RPMI8226 (cell line): ENCODE measurements around the gene CSRNP3.
A peak's percentile ranks its signal among the peaks of the same experiment; 100 is the strongest.
"Not testable (repeated sequence)": the region's sequence is repeated elsewhere in the genome, so short reads cannot be mapped to it uniquely, and the experiment has no call there.

Experiments used
- DNase-seq: peaks from one replicate; pipeline ENCODE4 v3.0.0-alpha.2; 2015

CSRNP3 gene

GRCh38 chr2:165636959-165637358, 167.5 kb downstream of the CSRNP3 start:
- no peak for DNase-seq

- no peak for DNase-seq
Observed at GRCh38 chr2:165637396-165637795, 167.9 kb downstream of the CSRNP3 start.

- no peak for DNase-seq
Observed at GRCh38 chr2:165639504-165639903, 170.0 kb downstream of the CSRNP3 start.

GRCh38 chr2:165640247-165640929, 170.9 kb downstream of the CSRNP3 start:
- DNase-seq: no peak

GRCh38 chr2:165645930-165646831, 176.7 kb downstream of the CSRNP3 start:
- DNase-seq: peak; percentile 9

DNA sequence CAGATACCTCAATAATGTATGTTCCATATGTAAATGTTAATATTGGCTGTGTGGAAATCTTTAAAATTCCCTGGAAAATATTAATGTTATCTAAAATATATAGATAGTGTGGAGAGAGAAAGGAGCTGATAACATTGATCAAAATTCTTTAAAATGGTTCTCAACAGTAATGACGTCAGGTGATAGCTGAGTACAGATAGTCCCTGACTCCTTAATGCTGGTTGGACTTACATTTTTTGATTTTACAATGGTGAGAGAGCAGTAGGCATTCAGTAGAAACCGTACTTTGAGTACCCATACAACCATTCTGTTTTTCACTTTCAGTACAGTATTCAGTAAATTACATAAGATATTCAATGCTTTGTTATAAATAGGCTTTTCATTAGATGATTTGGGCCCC, 177.9 kb downstream of the CSRNP3 start:
- DNase-seq: no peak

DNA sequence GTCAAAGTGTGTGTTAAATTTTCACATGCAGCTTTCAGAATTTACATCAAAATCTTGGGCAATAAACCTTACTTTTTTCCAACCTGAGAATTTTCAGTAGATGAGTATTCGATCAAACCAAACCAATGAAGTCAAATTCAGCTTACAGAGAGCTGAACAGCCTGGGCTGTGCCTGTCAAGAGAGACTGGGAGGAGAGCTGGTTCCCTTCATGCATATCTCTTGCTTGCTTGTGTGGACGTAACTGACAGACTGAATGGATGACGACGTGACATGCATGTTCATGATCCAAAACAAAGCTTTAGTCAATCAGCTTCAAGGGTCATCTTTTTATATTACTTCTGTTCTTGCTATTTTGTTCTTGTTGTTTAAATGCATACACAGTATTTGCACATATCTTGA, 179.3 kb downstream of the CSRNP3 start:
- no peak for DNase-seq

GRCh38 chr2:165651233-165651632, 181.7 kb downstream of the CSRNP3 start:
- DNase-seq: no peak

DNA sequence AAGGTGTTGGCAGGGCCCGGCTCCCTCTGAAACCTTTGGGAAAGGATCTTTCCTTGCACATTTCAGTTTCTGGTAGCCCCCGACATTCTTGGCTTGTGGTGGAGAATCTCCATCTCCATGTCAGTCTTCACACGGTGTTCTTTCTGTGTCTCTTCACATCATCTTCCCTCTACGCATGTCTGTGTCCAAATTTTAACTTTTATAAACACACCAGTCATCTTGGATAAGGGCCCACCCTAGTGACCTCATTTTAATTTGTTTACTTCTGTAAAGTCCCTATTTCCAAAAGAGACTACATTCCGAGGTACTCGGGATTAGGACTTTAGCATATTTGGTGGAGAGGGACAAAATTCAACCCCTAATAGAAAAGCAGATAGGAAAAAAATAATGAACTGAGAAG, 186.2 kb downstream of the CSRNP3 start:
- no peak for DNase-seq

- DNase-seq: no peak
Observed at GRCh38 chr2:165660361-165660760, 190.9 kb downstream of the CSRNP3 start.

GRCh38 chr2:165662720-165663119, 193.2 kb downstream of the CSRNP3 start:
- no peak for DNase-seq

DNA sequence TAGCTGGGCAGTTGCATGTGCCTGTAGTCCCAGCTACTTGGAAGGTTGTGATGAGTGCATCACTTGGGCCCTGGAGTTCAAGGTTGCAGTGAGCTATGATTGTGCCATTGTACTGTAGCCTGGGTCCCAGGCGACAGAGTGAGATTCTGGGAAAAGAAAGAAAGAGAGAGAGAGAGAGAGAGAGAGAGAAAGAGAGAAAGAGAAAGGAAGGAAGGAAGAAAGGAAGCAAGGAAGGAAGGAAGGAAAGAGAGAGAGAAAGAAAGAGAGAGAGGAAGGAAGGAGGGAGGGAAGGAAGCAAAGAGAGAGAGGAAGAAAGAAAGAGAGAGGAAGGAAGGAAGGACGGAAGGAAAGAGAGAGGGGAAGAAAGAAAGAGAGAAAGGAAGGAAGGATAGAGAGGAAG, 196.1 kb downstream of the CSRNP3 start:
- DNase-seq: no peak

GRCh38 chr2:165666073-165666472, 196.6 kb downstream of the CSRNP3 start:
- DNase-seq: not testable (repeated sequence)

DNA sequence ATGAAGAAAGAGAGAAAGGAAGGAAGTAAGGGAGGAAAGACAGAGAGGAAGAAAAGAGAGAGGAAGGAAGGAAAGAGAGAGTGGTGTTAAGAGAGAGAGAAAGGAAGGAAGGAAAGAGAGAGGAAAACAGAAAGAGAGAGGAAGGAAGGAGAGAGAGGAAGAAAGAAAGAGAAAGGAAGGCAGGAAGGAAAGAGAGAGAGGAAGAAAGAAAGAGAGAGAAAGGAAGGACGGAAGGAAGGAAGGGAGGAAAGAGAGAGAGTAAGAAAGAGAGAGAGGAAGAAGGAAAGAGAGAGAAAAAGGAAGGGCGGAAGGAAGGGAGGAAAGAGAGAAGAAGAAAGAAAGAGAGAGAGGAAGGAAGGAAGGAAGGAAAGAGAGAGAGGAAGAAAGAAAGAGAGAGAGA, 197.1 kb downstream of the CSRNP3 start:
- DNase-seq: no peak

GRCh38 chr2:165667375-165667774, 197.9 kb downstream of the CSRNP3 start:
- no peak for DNase-seq

DNA sequence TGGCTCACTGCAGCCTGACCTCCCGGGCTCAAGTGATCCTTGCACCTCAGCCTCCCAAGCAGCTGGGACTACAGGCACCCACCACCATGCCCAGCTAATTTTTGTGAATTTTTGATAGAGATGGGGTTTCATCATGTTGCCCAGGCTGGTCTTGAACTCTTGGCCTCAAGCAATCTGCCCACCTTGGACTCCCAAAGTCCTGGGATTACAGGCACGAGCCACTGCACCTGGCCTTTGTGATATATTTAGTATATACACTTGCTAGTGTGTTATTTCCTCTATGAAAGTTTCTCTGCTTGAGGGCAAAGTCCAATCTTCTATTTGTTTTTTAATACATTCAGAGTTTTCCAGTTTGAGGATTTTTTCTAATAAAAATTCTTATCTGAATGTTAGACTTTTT, 205.3 kb downstream of the CSRNP3 start:
- no peak for DNase-seq

DNA sequence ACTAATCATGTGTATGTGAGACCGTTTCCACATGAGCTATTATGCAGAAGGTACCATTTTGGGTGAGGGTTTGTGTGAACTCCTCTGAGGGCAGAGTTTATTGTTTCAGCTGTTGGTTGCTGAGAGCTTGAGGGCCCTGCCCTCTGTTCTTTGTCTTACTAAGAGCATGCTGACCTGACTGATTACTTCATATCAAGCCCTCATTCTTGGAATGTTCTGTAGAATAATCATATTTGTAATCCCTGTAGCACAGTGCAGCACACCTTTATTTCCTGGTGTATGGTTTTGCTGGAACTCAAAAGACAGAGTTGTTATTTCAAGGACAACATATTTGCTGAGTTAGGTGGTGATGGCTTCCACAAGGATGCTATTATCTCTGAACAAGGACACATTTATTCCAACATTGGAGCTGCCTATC, 206.1 kb downstream of the CSRNP3 start:
- DNase-seq: no peak

- DNase-seq: no peak
Observed at GRCh38 chr2:165678882-165679281, 209.4 kb downstream of the CSRNP3 start.

DNA sequence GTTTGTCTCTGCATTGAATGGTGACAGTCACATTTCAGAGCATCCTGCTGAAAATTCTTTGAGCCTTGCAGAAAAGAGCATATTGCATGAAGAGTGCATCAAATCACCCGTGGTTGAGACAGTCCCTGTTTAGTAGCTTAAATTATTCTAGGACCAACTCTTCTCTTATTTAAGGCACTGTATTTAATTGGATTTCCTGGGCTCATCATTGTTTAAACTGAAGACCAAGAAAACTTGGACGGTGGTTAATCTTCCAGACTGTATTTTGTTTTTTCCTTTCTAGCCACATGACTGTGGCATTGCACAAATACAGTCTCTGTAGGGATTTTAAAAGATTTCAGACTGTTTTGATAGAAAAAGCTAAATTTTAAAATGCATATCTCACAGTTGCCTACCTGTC, 210.1 kb downstream of the CSRNP3 start:
- no peak for DNase-seq

DNA sequence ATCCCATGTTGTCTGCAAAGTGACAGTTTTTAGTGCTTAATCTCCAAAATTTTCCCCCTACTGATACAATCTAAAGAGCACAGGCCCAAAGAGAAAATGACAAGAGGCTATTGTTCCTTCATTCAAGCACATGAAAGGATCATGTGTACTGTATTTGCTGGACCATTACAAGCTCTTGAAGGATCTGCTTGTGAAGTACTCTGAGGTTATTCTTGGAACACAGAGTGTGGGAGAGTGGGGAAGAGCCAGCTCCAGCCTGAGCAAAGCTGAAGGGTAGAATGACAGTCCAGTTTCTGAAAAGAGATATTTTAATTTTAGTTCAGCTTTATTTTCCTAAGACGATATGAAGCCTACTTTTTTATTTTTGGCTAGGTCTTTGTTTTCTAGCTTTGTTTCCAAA, 212.3 kb downstream of the CSRNP3 start:
- no peak for DNase-seq

DNA sequence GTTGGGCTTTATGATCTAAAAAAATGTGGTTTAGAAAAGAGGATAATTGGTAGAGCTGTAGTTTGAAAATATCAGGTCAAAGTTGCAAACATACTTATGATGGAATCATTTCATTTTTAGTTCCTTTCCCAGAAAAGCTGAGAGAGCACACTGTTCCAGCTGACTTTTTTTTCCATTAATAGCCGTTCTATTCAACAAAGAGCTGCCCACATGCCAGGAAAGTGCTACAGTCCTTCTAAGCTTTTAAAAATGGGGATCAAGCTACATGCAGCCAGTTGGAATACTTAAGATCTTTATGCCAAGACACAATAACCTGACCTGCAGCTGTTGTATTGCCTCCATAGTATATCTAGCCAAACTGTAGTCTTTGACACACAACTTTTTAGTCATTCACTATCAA, 213.0 kb downstream of the CSRNP3 start:
- no peak for DNase-seq

GRCh38 chr2:165686800-165687199, 217.3 kb downstream of the CSRNP3 start:
- DNase-seq: no peak

GRCh38 chr2:165687426-165688002, 218.0 kb downstream of the CSRNP3 start:
- no peak for DNase-seq

GRCh38 chr2:165691615-165692014, 222.1 kb downstream of the CSRNP3 start:
- DNase-seq: no peak
